ENCODE results near the gene KAZN.

The KAZN gene

DNA sequence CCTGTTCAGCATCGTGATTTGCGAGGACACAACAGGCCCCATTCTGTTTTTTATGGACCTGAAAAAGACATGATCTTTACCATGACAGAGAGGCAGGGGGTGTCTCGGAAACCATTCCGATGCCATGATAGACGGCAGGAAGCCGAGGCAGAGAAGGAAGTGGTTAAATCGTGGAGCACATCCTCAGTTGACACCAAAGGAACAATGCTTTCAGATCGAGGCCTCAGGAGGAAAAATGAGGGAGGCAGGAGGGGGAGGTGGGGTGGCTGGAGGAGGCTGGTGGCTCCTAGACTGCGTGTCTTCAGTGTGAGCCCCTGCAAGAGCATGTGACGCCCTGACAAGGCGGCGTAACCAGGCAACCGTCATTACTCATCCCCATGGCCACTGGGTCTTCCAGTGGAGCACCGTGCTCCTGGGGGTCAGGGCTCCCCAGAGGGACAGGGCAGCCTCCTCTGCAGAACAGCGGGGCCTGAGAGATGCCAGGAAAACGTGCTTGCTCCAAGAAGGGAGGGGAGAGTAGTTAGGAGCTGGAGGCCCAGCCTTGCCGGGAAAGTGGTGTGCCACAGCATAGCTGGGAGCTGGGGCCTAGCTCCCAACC lies 382.2 kb downstream of the KAZN start:
- no peak for DNase-seq (ENCODE audit: low read depth in 2 of 2)

- DNase-seq (ENCODE audit: low read depth in 2 of 2) = no peak
Measured at GRCh38 chr1:14982029-14982428, 383.5 kb downstream of the KAZN start.

GRCh38 chr1:14983277-14983676 lies 384.8 kb downstream of the KAZN start:
- DNase-seq (ENCODE audit: low read depth in 2 of 2) = no peak

- DNase-seq (ENCODE audit: low read depth in 2 of 2) = no peak
Measured at GRCh38 chr1:14986168-14986567, 387.7 kb downstream of the KAZN start.

DNA sequence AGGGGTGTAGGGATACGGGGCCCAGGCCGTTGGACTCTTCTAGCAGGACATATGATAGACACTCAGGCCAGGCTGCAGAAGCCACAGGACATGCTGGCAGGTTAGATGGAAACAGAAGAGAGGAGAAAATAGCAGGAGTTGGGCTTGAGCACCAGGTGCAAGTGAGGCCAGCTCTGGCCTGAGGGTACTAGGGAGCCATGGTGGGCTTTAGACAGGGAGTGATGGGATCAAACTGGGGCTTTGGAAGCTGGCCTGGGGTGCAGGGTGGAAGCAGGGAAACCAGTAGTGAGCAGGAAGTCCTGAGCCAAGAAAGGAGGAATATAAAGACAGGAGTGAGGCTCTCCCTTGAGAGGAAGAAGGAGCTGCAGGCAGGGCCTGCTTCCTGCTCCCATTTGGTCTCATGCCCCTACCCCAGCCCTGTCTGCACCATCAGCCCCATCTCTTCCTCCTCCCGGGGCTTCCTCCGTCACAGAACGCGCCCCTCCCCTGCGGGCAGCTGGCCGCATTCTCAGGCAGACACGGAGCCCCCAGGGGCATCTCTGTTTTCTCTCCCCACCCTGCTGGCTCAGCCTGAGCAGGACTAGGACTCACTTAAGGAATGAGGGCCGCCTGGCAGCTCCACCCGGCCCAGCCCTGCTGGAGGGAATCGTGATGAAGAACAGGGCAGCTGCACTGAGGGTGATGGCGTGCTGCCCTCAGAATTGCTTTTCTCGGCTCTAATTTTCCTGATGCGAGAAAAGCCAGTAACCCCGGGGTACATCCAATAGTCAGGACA lies 389.5 kb downstream of the KAZN start:
- no peak for DNase-seq (ENCODE audit: low read depth in 2 of 2)

- DNase-seq (ENCODE audit: low read depth in 2 of 2) = no peak
Measured at GRCh38 chr1:14988636-14989035, 390.2 kb downstream of the KAZN start.

DNA sequence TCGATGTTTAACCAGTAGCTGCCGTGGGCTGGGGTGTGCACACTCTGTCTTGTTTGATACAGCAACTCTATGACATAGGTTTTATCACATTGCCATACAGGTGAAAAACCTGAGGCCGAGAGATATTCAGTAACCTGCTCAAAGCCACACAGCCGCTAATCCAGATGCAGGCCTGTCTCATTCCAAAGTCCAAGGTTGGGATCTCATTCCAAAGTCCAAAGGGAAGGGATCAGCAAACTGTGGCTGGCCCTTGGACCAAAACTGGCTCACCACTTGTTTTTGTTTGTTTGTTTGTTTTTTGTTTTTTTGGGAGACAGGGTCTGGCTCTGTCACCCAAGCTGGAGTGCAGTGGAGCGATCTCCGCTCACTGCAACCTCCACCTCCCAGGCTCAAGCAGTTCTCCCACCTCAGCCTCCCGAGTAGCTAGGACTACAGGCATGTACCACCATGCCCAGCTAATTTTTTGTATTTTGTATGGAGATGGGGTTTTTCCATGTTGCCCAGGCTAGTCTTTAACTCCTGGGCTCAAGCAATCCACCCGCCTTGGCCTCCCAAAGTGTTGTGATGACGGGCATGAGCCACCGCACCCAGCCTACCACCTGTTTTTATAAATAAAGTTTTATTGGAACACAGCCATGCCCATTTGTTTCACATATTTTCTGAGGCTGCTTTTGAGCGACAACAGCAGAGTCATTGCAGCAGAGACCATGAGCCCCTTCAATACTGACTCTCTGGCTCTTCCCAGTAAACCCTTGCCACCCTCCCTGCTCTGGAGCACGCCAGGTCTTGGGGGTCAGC lies 391.6 kb downstream of the KAZN start:
- no peak for DNase-seq (ENCODE audit: low read depth in 2 of 2)

DNA sequence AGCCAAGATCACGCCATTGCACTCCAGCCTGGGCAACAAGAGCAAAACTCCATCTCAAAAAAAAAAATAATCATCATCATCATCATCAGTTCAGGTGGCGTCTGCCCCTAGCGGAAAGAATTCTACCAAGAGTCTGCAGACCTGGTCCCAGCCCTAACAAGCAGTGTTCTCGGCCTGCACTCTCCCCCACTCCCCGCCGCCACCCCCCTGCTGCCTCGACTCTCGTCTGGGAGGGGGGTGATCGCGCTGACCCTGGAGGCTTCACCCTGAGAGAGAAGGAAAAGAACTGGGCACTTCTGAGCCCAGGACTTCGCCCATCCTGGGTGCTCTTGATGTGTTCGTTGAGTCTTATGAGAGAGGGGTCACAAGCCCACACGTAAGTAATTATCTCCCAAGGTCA lies 394.9 kb downstream of the KAZN start:
- DNase-seq (ENCODE audit: low read depth in 2 of 2) = no peak

- DNase-seq (ENCODE audit: low read depth in 2 of 2) = no peak
Measured at GRCh38 chr1:14994148-14994547, 395.7 kb downstream of the KAZN start.

DNA sequence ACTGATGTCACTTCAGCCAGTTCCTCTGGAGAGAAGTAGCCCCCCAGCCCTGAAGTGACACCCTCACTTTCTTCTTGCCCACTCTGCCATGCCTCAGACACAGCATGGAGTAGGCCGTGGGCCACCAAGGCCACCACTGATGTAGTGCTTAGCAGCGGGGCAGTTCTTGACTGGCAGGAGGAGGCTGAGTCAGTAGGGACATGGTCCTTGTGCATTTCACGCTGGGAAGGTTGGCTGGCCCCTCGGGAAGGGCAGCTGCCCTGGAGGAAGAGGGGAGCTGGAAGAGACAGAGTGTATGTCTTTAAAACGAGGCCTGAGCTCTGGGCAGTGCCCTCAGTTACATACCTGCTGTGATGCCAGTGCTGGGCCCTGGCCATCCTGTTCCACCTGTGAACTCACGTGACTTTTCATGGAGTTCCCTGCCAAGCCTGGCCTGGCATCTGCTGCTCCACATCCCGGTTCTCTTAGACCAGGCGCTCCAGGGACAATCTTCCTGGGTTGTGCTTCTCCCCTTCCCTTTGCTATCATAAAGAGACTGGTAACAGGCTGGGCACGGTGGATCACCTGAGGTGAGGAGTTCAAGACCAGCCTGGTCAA lies 396.5 kb downstream of the KAZN start:
- no peak for DNase-seq (ENCODE audit: low read depth in 2 of 2)

DNA sequence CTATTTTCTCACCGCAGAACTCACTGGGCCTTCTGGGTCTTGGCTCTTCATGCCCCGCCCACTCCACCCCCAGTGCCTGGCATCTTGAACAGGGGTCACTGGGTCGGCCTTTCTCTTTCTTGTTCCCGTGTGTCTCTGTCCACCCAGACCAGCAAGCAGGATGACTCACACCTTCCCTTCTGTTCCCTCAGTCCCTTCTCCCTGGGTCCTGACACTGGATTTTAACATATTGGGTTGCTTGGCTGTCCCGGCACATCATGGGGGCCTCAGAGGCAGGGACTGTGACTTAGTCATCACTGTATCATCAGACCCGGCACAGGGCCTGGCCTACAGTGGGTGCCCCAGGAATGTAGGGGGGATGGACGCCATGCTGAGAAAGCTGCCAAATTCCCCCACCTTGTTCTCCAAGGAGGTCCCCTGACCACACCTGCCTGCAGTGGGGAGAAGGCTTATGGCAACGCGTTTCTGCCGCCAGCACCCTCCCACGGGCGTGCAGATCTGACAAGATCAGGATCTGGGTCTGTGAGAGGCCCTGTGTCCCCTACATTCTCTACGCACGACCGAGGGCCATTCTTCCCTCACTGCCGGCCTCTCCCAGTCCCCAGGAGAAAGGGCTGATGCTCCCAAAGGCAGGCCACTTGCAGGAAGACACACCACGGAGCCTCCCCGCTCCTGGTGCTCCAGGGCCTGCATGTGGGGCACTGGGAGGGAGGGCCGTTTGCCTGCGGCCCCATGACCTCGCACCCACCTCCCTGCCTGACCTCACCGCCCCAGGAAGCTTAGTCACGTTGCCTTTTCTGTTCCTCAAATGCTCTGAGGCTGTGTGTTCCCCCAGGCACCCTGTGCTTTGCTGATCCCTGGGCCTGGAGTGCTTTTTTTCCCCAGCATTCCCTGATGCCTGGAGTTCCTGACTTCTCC lies 397.9 kb downstream of the KAZN start:
- DNase-seq (ENCODE audit: low read depth in 2 of 2) = no peak

GRCh38 chr1:14997646-14998276 lies 399.3 kb downstream of the KAZN start:
- no peak for DNase-seq (ENCODE audit: low read depth in 2 of 2)

- no peak for DNase-seq (ENCODE audit: low read depth in 2 of 2)
Measured at GRCh38 chr1:14999441-14999840, 401.0 kb downstream of the KAZN start.

- no peak for DNase-seq (ENCODE audit: low read depth in 2 of 2)
Measured at GRCh38 chr1:15000030-15000429, 401.5 kb downstream of the KAZN start.

DNA sequence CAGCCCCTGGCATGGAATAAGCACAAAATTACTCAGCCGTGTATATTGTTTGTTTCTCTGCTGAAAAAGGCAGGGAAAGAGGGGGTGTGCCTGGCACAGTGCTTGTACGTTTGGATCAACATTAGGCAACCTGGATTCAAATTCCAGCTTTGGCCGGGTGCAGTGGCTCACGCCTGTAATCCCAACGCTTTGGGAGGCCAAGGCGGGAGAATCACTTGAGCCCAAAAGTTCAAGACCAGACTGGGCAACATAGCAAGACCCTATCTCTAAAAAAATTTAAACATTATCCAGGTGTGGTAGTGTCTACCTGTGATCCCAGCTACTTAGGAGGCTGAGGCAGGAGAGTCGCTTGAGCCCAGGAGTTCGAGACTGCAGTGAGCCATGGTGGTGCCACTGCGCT lies 402.2 kb downstream of the KAZN start:
- no peak for DNase-seq (ENCODE audit: low read depth in 2 of 2)

DNA sequence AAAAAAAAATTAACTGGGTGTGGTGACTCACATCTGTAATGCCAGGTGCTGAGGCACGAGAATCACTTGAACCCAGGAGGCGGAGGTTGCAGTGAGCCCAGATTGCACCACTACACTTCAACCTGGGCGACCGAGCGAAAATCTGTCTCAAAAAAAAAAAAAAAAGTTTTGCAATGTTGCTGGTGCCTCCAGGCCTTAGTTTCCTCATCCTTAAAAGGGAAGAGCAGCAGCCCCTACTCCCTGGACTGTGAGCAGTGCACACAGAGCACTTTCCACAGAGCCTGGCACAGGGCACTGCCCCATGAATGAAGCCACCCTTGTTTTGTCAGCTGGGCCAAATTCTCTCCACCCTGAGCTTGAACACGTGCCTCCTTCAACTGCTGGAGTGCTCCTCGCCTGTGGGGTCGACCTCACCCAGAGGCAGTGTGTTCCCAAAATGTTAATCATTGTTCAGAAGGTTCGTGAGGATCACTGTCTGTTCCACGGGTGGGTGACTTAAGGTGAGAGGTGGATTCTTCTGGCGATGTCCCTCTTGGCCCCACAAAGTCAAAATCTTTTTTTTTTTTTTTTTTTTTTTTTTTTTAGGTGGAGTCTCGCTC lies 402.9 kb downstream of the KAZN start:
- no peak for DNase-seq (ENCODE audit: low read depth in 2 of 2)

DNA sequence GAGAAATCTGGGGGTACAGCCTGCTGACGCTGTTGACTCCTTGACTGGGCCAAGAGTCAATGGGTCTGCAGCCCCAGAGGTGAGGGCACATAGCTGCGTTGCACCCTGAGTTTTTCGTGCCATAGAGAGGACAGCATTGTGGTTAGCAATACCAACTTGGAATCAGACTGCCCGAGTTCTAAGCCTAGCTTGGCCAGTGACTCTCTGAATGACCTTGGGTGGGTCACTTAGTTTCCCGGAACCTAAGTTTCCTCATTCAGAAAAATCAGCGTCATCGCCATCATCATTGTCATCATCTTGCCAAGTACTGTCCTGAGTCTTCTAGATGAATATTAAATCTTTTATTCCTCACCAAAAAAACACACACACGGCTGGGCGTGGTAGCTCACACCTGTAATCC lies 403.8 kb downstream of the KAZN start:
- no peak for DNase-seq (ENCODE audit: low read depth in 2 of 2)

- no peak for DNase-seq (ENCODE audit: low read depth in 2 of 2)
Measured at GRCh38 chr1:15004396-15004795, 405.9 kb downstream of the KAZN start.

GRCh38 chr1:15005116-15005515 lies 406.6 kb downstream of the KAZN start:
- no peak for DNase-seq (ENCODE audit: low read depth in 2 of 2)

GRCh38 chr1:15007368-15007767 lies 408.9 kb downstream of the KAZN start:
- DNase-seq (ENCODE audit: low read depth in 2 of 2) = no peak

- DNase-seq (ENCODE audit: low read depth in 2 of 2) = no peak
Measured at GRCh38 chr1:15007842-15008241, 409.4 kb downstream of the KAZN start.

Measured in stimulated activated CD4-positive, alpha-beta T cell treated with anti-CD3 and anti-CD28 coated beads, Interleukin-15, amount 100 ng/mL, for 48 hours (primary cell).